ENCODE measurements around the gene CHD8. TPM values are rescaled to one million over a fixed set of nuclear protein-coding genes. Genes with fewer than 3 reads are reported as not detected.

CHD8 gene
- total and polyA plus RNA-seq, 2 of the 13 experiments (the other 11 are each of a cell fraction or from before 2014, with no cell fraction given) = 35.1 to 79.6 TPM

GRCh38 chr14:21501568-21501967, 45.6 kb upstream of the CHD8 start:
- Histone ChIP-seq H3K4me2 (ENCODE audit: low read depth, low read length) (no peak overlapping the region), H3K27me3 (ENCODE audit: control insufficient read depth in 1 of 2, insufficient read depth in 2 of 2, low read length in 2 of 2) (no peaks in the 10 kb centered on the region), H3K79me2 (ENCODE audit: insufficient read depth, low read length) (peaks cover 7% of the 10 kb centered on the region), H2AFZ (ENCODE audit: low read length) (no peak overlapping the region), H3K9ac (ENCODE audit: insufficient read depth, low read depth, low read length) (no peak overlapping the region), H4K20me1 (ENCODE audit: insufficient read depth, low read length) (0 out of 2 replicates have a peak, but pooled peaks cover 2% of the 10 kb centered on the region), H3K4me1 (ENCODE audit: insufficient read depth, low read length) (no peaks in the 10 kb centered on the region), H3K4me3 (replicated peaks in 1 of 3; ENCODE audit: insufficient read depth in 1 of 3, low read depth in 2 of 3, low read length in 3 of 3) (no peak overlapping the region), H3K9me3 (ENCODE audit: low read length) (no peaks in the 10 kb centered on the region), H3K27ac (ENCODE audit: extremely low read length, insufficient read depth, low read length) (no peak overlapping the region), H3K36me3 (replicated peaks in 1 of 2; ENCODE audit: control insufficient read depth in 1 of 2, insufficient read depth in 2 of 2, low read length in 2 of 2) (peaks cover 37 to 72% of the 10 kb centered on the region in 2 experiments)
- FAIRE-seq (no peak), ATAC-seq (no peak), DNase-seq (ENCODE audit: low spot score) (no peak)
- intact Hi-C loops (cut with micrococcal nuclease; ENCODE audit: unreplicated experiment) = no loop called here
- POLR2A ChIA-PET = interaction anchor here (0.7 to 8.7 kb wide), 3 partner anchors 9 to 56 kb away, joined by 3 to 91 read pairs (median 6); partner anchors contain the start of gene METTL3
- TF ChIP-seq POLR2G (IDR thresholded peaks at IDR 0.05; ENCODE audit: low read depth, low read length) (peak; percentile 42; the same call in 1 of the 2 replicates), MYPOP (CRISPR knock-in tag; IDR thresholded peaks at IDR 0.05) (no peak)
- CTCF ChIA-PET (ENCODE audit: low intra/inter-chr PET ratio, low total read pairs) = interaction anchor here (1.4 kb wide), 1 partner anchor 56 kb away, joined by 5 read pairs; no protein-coding TSS in a partner anchor
- WGBS (ENCODE audit: low lambda C conversion rate) = 95% methylated on average over 5 of the region's 5 CpGs
- BruUV-seq (replicated peaks) = no TSS peak
- in situ Hi-C loops (cut with HindIII; ENCODE audit: extremely low pct_ligation_motif_present, low pct_unique_long_range_greater_than_20kb) = loop anchor here (5.0 kb wide), 1 partner anchor 56 kb away; no protein-coding TSS in a partner anchor

GRCh38 chr14:21498540-21499526, 42.9 kb upstream of the CHD8 start:
- Histone ChIP-seq H3K27me3 (ENCODE audit: control insufficient read depth in 1 of 2, insufficient read depth in 2 of 2, low read length in 2 of 2) (no peaks in the 10 kb centered on the region), H3K27ac (ENCODE audit: extremely low read length, insufficient read depth, low read length) (peak overlapping the region; percentile 41), H3K36me3 (replicated peaks in 1 of 2; ENCODE audit: control insufficient read depth in 1 of 2, insufficient read depth in 2 of 2, low read length in 2 of 2) (peaks cover 47 to 89% of the 10 kb centered on the region in 2 experiments), H3K4me1 (ENCODE audit: insufficient read depth, low read length) (no peaks in the 10 kb centered on the region), H3K9ac (ENCODE audit: insufficient read depth, low read depth, low read length) (no peak overlapping the region), H4K20me1 (ENCODE audit: insufficient read depth, low read length) (0 out of 2 replicates have a peak, but pooled peaks cover 2% of the 10 kb centered on the region), H3K79me2 (ENCODE audit: insufficient read depth, low read length) (no peaks in the 10 kb centered on the region), H3K4me2 (ENCODE audit: low read depth, low read length) (no peak overlapping the region), H3K4me3 (replicated peaks in 1 of 3; ENCODE audit: insufficient read depth in 1 of 3, low read depth in 2 of 3, low read length in 3 of 3) (no peak overlapping the region), H3K9me3 (ENCODE audit: low read length) (no peaks in the 10 kb centered on the region), H2AFZ (ENCODE audit: low read length) (no peak overlapping the region)
- ChIA-PET POLR2A (interaction anchor here (0.6 to 8.7 kb wide), 11 partner anchors 11 to 1156 kb away, joined by 3 to 91 read pairs (median 5); partner anchors contain the start of genes CHD8, METTL3, PARP2 and SALL2), CTCF (ENCODE audit: low intra/inter-chr PET ratio, low total read pairs) (interaction anchor here (6.4 kb wide), 1 partner anchor 59 kb away, joined by 104 read pairs; no protein-coding TSS in a partner anchor)
- ATAC-seq (peak; percentile 78), DNase-seq (ENCODE audit: low spot score) (peak; percentile 77), FAIRE-seq (peak; percentile 70)
- in situ Hi-C loops (cut with HindIII; ENCODE audit: extremely low pct_ligation_motif_present, low pct_unique_long_range_greater_than_20kb) (no loop called here), intact Hi-C loops (cut with micrococcal nuclease; ENCODE audit: unreplicated experiment) (loop anchor here (1.0 to 5.0 kb wide), 3 partner anchors 22 to 58 kb away; partner anchors contain the start of genes CHD8, RAB2B and TOX4)
- 75% methylated on average over 5 of the region's 5 CpGs for WGBS (ENCODE audit: low lambda C conversion rate)
- no TSS peak for BruUV-seq (replicated peaks)
- TF ChIP-seq TCF12 (IDR thresholded peaks at IDR 0.05) (no peak), TCF12 (CRISPR knock-in tag; IDR thresholded peaks at IDR 0.05) (no peak), PHF5A (CRISPR knock-in tag; IDR thresholded peaks at IDR 0.05; ENCODE audit: low read depth, unreplicated experiment) (no peak), REL (CRISPR knock-in tag; conservative IDR thresholded peaks at IDR 0.05) (no peak), CHD2 (IDR thresholded peaks at IDR 0.05; ENCODE audit: low read depth, low read length) (no peak), ZBTB33 (CRISPR knock-in tag; IDR thresholded peaks at IDR 0.05) (peak; percentile 76; the same call in 1 of the 2 replicates), TEAD3 (CRISPR knock-in tag; optimal IDR thresholded peaks at IDR 0.05; ENCODE audit: borderline replicate concordance) (peak; percentile 19), GTF3A (CRISPR knock-in tag; conservative IDR thresholded peaks at IDR 0.05) (no peak), ZBTB25 (CRISPR knock-in tag; IDR thresholded peaks at IDR 0.05) (no peak), ZNF264 (CRISPR knock-in tag; IDR thresholded peaks at IDR 0.05) (peak; percentile 53; the same call in 1 of the 2 replicates)
